NCI-H446 treated with DMSO at 0.1 percent for 48 hours (cell line): ENCODE data around the gene KDM7A.
"Not testable (repeated sequence)": the region's sequence is repeated elsewhere in the genome, so short reads cannot be mapped to it uniquely, and the experiment has no call there.

Source experiments
- DNase-seq: peaks from one replicate; lab custom pipeline; 2025; lab: John Stamatoyannopoulos, UW

Gene KDM7A

DNA sequence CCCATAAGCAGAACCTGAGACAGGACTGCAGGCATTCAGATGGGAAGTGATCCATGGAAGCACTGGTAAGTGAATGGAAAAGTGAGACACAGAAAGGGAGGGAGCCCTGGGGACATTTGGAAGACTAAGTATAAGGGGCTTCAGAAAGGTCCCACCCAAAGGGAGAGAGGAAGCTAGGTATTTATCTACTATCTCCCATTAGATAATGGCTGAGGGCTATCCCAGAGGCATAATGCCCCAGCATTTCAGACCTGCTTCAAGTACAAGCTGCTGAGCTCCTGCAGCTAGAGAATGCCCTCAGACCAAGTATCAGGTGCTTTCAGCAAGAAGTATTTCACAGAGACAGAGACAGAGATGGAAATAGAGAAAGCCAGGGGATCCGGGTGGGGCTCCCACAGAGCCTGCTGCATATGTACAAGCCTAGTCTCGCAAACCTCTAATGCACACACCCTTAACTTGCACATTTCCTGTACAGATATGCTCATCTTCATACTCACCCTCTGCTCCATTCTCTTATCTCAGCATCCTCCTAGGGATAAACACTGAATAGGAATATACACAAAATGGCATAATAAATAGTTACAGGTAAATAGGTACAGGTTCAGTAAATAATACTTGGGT lies 20.2 kb downstream of the KDM7A start:
- DNase-seq = no peak

DNA sequence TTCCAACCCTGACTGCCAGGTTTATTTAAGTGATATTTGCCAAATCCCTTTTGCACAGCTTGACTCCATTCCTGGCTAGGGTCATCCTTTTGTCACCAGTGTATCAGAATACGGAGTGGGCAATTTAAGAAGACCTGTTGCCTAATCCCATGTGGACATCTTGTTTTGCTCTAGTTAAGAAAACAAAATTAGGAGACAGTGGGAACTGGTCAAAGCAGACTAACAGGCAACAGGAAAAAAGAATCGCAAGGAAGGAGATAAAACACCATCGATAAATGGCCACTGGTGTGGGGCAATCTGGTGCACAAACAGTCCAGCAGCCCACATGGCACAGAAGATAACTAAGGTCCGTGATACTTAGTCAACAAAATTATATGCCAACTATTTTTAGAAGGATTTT lies 21.4 kb downstream of the KDM7A start:
- no peak for DNase-seq

DNA sequence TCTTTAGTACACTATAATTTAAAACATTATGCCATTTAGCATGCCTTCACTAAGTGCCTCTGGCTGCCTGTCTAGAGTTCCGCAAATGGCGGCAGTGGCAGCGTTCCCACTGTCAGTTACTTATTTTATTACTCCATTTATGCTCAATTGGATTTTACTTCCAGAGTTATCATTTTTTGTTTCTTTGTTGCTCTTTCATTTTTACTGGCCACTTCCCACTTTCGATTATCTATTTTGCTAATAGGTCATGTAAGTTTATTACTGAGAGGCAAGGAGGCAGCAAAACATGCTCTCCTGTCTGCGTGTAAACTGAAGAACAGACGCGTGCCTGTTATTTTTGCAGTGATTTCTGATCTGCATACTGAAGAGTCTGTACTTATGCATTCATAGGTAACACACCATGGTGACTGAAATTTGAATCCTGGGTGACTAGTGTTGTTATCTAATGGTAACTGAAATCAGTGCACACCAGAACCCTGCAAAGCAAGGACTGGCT lies 23.1 kb downstream of the KDM7A start:
- no peak for DNase-seq

DNA sequence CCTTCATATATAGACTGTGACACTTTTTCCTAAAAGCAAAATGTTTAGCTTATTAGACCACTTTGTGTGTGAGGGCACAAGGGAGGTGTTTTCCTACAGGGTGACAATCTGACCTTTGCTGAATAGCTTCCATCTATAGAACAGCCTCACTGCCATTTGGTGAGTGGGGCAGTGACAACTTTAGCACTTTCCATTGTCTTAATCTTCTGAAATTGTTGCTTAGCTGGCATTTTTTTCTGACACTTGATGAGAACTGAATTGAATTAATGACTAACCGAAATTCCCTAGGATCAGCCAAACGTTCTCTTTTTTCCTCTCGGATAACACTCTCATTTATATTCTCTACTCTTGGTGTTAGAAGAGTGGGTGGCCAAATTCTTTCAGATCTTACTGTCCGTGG lies 30.2 kb downstream of the KDM7A start:
- DNase-seq = no peak

DNA sequence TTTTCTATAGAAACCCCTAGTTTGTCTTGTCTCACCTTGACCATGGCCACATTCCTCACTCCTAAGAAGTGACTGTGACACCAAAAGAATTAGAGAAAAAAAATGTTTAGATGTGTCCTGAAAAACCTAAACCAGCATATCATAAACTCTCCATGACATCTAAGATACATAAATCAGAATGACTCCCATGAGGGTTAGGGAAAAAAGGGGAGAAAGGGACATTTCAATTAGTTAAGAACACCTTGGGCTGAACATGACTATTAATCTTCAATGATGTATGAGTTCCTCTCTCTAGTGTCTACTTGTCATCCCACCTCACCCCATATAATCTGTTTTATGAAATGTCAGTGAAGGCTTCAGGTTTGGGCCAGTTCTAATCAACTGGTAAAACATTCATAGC lies 31.1 kb downstream of the KDM7A start:
- DNase-seq = no peak

DNA sequence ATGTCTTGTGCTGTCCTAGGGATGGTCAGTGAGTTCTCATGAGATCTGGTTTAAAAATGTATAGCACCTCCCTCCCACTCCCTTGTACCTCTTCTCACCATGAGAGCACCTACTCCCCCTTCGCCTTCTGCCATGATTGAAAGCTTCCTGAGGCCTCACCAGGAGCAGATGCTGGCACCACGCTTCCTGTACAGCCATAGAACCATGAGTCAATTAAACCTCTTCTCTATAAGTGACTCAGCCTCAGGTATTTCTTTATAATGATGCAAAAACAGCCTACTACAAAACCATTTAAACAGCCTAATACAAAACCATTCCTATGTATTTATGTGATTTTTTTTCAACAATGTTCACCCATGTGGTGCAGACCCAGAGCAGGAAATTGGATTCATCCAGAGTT lies 32.0 kb downstream of the KDM7A start:
- no peak for DNase-seq

DNA sequence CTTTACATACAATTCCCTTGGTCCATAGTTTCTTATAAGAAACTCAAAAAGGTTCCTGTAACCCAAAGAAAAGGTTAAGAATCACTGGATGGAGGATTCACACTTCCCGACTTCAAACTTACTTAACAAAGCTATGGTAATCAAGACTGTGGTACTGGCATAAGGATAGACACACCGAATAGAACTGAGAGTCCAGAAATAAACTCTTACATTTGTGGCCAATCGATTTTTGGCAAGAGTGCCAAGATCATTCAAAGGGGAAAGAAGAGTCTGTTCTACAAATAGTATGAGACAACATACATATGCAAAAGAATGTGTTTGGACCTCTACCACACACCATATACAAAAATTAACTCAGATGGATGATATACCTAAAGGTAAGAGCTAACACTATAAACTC lies 32.8 kb downstream of the KDM7A start:
- no peak for DNase-seq

DNA sequence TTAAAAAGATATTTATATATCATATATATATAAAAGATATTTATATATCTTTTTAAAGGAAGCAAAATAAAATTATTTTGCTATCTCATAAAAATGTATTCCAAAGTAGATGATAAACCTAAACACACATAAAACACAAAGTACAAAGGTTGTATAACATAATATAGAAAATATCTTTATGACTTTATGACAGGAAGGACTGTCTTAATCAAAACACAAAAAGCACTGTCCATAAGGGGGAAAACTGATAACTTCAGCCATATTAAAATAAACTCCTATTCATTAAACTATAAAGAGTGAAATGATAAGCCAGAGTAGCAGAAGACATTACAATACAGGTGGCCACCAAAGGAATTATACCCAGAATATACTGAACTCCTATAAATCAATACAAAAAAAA lies 34.8 kb downstream of the KDM7A start:
- DNase-seq = no peak

DNA sequence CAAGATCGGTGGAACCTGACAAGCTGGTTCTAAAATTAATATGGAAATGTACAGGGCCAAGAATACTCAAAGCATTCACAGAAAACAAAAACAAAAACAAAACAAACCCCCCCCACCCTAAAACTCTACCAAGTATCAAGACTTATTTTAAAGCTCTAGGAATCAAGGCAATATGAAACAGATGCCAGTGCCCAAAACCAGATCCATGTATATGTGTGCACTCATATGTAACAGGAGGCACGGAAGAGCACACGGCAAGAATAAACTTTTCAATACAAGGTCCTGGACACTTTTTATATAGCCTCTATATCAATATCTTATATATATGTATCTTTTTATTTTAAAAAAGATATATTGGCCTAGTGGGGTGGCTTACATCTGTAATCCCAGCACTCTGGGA lies 35.5 kb downstream of the KDM7A start:
- no peak for DNase-seq

DNA sequence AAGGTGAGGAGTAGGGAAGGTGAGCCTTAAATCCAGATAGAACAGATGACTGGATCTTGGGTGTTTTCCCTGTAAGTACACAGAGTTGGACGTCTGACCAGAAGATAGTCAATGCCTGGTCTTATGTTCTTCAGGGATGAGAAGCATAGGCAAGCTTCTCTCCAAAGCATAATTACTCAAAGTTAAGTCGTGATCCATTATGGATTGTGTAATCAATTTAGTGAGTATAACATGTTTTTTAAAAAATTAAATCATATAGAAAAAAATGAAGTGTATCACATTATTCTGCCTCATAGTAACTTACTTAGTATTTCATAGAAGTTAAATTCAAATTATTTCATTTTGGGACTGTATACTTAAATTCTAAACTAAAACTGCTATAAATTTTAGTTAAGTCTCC lies 39.7 kb downstream of the KDM7A start:
- DNase-seq = no peak

DNA sequence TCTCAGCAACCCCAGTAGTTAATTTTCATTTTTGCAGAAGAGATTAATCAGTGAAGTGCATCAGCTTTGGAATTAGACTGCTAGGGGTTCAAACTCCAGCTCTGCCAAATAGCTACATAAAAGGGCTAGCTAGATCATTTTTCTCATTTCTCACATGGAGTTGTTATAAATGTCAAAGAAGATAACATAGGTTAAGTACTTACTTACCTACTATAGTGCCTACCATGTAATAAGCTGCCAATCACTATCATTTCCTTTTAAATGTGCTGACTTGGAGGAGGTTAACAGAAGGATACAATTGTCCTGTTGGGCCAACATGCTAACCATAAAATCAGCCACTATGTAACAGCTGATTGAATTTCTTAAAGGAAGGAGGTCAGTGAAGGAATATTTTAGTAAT lies 40.7 kb downstream of the KDM7A start:
- no peak for DNase-seq

DNA sequence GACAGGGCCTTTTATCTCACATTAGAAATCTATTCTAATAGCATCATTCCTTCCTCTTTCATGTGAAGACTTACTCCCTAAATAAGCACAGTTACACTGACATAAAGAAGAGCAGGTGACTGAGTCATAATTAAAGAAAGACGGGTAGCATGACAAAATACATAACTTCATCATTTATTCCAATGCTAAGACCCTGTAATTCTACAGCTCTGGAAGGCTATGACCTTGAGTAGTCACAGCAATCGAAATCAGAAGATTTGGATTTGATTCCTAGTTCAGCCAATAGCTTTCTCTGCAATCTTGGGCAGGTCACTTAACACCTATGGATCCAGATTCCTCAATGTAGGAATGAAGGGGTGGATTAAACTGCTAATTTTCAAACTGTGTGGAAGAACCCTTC lies 42.7 kb downstream of the KDM7A start:
- no peak for DNase-seq

DNA sequence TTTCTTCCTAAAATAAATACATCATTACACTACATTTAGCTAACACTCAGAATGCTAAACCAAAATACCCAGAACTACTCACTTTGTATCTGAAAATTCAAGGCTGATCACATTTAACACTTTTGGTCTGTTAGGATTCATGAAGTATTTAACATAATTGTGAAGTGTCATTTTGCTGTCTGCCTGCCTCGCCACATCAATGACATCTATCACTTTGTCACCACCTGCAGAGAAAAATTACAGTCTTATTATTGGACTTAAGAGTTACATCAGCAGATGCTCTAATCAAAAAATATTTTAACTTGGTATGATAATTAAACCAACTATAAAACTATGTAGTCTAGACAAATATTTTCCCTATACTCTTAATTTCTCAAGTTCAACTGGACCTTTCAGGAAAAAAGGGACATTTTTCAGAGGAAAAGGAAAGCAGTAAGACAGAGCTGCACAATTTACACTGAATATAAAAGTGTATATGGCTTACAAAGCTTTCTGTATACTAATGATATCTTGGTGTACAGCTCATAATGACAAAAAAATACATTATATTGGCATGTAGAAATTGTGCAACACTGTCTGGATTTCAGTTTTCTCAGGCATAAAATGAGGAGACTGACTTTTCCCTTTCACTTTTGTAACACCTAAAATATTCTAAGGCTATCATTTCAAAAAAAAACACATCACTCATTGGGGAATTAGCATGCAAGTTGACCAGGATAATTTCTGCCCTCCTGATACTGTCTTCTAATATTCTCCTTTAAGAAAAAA lies 49.2 kb downstream of the KDM7A start:
- DNase-seq = no peak

DNA sequence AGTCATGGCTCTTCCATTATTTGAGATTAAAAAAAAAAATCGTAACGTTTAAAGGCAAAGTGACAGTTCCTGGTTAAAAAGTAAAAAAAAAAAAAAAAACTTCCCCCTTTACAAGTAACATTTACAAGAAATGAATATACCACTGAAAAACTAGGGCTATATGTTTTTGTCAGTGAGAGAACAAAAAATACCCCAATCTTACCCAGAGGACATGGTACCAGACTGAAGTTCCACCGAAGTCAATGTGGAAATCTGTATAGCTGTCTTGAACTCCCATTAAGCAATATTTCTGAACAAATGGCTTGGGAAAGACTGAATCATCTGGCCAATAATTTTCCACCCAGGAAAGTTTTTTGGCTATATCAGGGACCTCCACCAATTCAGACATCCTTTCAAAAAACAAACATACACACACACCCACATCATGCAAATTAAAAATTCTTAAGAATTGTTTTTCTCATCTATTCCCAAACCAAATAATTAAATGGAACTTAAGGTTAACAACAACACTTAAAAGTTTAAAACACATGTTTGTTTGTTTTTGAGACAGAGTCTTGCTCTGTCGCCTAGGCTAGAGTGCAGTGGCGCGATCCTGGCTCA lies 50.2 kb downstream of the KDM7A start:
- no peak for DNase-seq

DNA sequence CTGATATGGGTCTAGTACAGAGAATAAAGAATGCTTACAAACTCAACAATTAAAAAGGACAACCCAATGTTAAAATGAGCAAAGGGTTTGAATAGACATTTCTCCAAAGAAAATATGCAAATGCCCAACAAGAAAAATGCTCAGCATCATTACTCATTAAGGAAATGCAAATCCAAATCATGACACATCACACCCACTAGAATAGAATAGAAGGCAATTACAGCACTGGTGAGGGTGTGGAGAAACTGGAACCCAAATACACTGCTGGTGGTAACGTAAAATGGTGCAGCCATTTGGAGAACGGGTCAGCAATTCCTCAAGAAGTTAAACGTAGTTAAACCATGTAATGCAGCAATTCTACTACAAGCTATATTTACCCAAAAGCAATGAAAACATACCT lies 53.8 kb downstream of the KDM7A start:
- DNase-seq = no peak

DNA sequence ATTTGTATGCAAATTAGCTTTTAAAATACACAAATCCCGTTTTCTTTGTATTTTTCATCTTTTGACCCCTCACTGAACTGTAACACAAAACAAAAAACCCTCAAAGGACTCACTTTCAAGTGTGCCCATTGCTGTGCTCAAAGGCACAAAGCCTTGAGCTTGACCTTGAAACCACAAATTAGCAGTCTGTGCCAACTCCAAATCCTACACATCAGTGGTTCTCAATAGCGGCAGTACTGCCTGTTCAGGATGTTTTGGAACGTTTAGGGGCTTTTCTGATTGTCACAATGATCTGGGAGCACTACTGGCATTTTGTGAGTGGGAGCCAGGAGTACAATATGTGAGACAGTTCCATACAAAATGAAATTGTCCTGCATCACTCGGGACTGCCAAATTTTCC lies 55.5 kb downstream of the KDM7A start:
- DNase-seq = no peak

DNA sequence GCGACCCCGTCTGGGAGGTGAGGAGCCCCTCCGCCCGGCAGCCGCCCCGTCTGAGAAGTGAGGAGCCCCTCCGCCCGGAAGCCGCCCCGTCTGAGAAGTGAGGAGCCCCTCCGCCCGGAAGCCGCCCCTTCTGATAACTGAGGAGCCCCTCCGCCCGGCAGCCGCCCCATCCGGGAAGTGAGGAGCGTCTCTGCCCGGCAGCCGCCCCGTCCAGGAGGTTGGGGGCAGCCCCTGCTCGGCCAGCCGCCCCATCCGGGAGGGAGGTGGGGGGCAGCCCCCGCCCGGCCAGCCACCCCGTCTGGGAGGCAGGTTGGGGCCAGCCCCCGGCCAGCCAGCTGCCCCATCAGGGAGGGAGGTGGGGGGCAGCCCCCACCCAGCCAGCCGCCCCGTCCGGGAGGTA lies 62.0 kb downstream of the KDM7A start:
- DNase-seq = not testable (repeated sequence)

DNA sequence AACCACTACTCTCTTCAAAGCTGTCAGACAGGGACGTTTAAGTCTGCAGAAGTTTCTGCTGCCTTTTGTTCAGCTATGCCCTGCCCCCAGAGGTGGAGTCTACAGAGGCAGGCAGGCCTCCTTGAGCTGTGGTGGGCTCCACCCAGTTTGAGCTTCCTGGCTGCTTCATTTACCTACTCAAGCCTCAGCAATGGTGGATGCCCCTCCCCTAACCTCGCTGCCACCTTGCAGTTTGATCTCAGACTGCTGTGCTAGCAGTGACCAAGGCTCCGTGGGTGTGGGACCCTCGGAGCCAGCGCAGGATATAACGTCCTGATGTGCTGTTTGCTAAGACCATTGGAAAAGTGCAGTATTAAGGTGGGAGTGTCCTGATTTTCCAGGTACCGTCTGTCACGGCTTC lies 68.0 kb downstream of the KDM7A start:
- not testable (repeated sequence) for DNase-seq

DNA sequence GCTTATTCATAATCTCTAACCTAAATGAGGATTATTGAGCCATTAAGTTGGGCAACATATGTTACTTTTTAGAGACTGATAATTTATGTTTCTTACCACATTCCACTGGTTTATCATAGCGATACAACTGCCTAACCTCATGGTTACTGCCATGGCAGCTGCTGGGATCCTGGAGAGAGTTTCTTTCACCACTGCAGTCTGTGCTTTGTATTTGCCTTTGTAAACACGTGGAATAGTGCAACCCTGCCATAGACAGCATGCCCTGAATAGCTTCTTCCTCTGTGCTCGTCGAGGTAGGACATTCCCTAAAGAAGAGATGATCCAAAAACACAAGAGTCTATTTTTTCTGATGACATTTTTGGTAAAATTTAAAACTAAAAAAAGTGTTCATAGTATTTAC lies 80.3 kb downstream of the KDM7A start:
- DNase-seq = no peak

DNA sequence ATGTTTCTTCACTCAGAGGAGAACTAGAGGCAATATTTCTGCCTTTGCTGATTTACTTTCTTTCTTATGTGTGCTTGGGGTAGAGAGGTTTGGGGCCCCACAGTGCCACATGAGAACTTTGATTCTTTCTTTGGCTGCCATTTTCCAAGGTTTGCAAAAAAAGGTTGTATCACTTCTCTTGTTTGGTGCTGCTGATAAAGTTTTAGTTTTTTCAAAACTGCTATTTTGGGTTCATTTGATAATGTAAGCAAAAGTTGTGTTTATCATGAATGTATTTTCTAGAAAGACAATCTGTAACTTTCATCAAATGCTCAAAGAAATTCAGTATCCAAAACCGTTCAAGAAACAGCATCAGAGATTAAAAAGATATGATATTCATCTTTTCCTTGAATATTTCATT lies 83.4 kb downstream of the KDM7A start:
- DNase-seq = no peak

DNA sequence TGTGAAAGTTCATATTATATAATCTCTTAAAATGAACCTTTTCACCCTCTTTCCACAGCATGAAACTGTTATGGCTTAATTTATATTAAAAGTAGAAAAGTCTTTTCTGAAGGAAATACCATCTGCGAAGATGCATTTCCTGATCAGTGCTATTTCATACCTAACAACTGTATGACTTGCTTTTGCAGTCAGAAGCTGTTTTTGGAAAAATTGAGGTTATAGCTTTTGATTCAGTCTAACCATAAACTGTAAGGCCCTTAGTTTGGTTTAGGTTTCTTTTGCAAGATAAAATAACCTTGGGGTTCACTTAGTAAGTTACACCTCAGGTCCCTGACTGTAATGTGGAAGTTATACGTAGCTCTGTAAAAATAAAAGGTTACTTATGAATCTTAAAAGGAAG lies 91.3 kb downstream of the KDM7A start:
- no peak for DNase-seq

DNA sequence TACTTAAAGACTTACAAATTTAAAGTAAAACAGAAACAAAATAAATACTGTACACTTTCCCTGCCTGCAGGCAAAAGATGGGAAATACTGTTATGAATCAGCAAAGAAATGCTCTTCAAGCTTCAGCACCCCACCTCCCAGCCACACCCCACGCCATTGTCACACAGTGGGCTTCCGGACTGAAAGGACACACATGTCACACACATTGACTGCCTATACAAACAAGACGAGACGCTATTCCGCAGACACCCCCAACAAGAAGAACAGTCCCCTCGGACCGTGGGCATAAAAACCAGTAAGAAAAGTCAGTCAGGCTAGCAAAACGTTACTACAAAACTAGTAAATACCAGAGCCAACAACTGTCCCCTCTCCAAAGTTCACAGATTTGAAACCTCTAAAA lies 91.8 kb downstream of the KDM7A start:
- no peak for DNase-seq

DNA sequence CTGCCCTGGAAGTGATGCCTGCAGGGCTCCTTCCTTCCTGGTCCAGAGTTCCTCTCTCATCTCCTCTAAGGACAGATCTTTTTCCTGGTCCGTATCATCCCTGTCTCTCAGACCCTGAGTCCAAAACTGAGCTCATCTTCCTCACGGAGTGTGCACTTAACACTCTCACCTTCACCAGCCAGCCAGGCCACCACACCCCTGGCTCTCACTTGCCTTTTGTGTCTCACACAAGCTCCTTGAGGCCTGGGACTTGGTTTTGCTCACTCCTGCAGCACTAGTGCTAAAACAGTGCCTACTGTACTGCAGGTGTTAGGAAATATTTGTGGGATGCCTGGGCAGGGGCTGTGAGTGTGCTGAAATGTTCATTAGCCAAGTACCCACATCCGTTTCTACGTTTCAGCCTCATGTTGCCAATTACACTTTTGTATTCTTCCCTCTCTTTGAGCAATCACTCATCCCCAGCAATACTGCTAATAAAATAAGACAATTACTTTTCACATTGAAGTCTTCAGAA lies 92.6 kb downstream of the KDM7A start:
- no peak for DNase-seq
